ENCODE measurements around the gene KIF25.
"Not testable (repeated sequence)": the region's sequence is repeated elsewhere in the genome, so short reads cannot be mapped to it uniquely, and the experiment has no call there.

KIF25 gene

GRCh38 chr6:168070804-168071203 is 73.3 kb downstream of the KIF25 start:
- DNase-seq (ENCODE audit: low read depth in 2 of 2) = no peak

GRCh38 chr6:168071620-168072019 is 74.1 kb downstream of the KIF25 start:
- DNase-seq (ENCODE audit: low read depth in 2 of 2) = no peak

- DNase-seq (ENCODE audit: low read depth in 2 of 2) = no peak
Measured at GRCh38 chr6:168072261-168072660, 74.8 kb downstream of the KIF25 start.

- no peak for DNase-seq (ENCODE audit: low read depth in 2 of 2)
Measured at GRCh38 chr6:168072730-168073129, 75.3 kb downstream of the KIF25 start.

GRCh38 chr6:168073937-168074730 is 76.7 kb downstream of the KIF25 start:
- no peak for DNase-seq (ENCODE audit: low read depth in 2 of 2)

GRCh38 chr6:168075216-168075615 is 77.7 kb downstream of the KIF25 start:
- no peak for DNase-seq (ENCODE audit: low read depth in 2 of 2)

GRCh38 chr6:168075787-168076202 is 78.3 kb downstream of the KIF25 start:
- DNase-seq (ENCODE audit: low read depth in 2 of 2) = no peak

GRCh38 chr6:168077401-168077800 is 79.9 kb downstream of the KIF25 start:
- DNase-seq (ENCODE audit: low read depth in 2 of 2) = not testable (repeated sequence)

- DNase-seq (ENCODE audit: low read depth in 2 of 2) = no peak
Measured at GRCh38 chr6:168078175-168078942, 80.9 kb downstream of the KIF25 start.

GRCh38 chr6:168078943-168079405 is 81.5 kb downstream of the KIF25 start, which contains the start of gene FRMD1:
FRMD1 (minus strand) TSS chr6:168079212; CDS start chr6:168079094, 118 bp downstream.
- no peak for DNase-seq (ENCODE audit: low read depth in 2 of 2)

GRCh38 chr6:168080393-168081077 is 83.1 kb downstream of the KIF25 start:
- no peak for DNase-seq (ENCODE audit: low read depth in 2 of 2)

GRCh38 chr6:168081858-168082546 is 84.5 kb downstream of the KIF25 start:
- DNase-seq (ENCODE audit: low read depth in 2 of 2) = no peak

GRCh38 chr6:168082860-168083513 is 85.5 kb downstream of the KIF25 start:
- DNase-seq (ENCODE audit: low read depth in 2 of 2) = no peak

GRCh38 chr6:168083514-168083885 is 86.0 kb downstream of the KIF25 start:
- no peak for DNase-seq (ENCODE audit: low read depth in 2 of 2)

- no peak for DNase-seq (ENCODE audit: low read depth in 2 of 2)
Measured at GRCh38 chr6:168084465-168085160, 87.1 kb downstream of the KIF25 start.

GRCh38 chr6:168086066-168086465 is 88.6 kb downstream of the KIF25 start:
- DNase-seq (ENCODE audit: low read depth in 2 of 2) = no peak

GRCh38 chr6:168086616-168087015 is 89.1 kb downstream of the KIF25 start:
- no peak for DNase-seq (ENCODE audit: low read depth in 2 of 2)

GRCh38 chr6:168087436-168088160 is 90.1 kb downstream of the KIF25 start:
- no peak for DNase-seq (ENCODE audit: low read depth in 2 of 2)

- no peak for DNase-seq (ENCODE audit: low read depth in 2 of 2)
Measured at GRCh38 chr6:168088161-168089053, 90.9 kb downstream of the KIF25 start.

Measured in stimulated activated CD8-positive, alpha-beta memory T cell treated with anti-CD3 and anti-CD28 coated beads, Interleukin-15, amount 100 ng/mL, for 48 hours (primary cell).